HG03558 (cell line): ENCODE results near the gene LPO.

Experiments
- ATAC-seq: cut with Tn5 transposase; IDR thresholded peaks from one replicate; pipeline ENCODE4 v1.9.1; 2021; ENCODE audit warnings: moderate number of reproducible peaks; ENCODE audit not compliant: unreplicated experiment; ENCODE audit errors: extremely low read depth

The LPO gene

GRCh38 chr17:58238147-58238634 is at the start of gene LPO:
LPO (plus strand) TSS chr17:58238584; CDS start chr17:58242980, 4,396 bp downstream.
- no peak for ATAC-seq

DNA sequence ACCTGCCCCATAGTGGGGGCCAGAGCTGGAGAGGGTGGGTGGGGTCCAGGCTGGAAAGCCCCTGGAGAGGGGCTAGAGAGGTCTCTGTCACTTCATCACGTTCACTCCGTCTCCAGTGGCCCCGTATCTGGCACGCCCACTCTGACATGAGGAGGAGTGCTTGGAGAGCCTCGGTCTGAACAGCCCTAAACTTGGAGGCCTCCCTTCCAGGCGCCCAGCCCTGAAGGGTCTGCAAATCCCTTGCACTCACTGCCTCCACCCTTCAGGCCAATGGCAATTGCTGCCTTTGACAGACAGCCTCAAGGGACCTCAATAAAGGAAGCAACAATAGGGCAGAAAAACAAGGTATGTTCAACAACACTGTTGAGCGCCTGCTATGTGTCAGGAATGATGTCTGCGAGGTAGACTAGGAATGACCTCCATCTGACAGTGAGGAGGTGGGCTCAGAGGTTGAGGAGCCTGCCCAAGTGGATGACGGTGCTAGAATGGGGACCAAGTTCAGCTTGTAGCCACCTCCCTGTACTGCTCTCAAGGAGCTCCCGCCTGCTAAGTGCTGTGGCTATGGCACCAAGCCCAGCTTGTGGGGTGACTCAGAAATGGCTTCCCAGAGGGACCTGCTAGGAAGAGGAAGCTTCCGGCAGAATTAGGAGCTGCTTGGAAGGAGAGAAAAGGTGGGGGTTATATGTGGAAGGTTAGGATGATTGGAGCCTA is 48.8 kb upstream of the LPO start:
- ATAC-seq, result no peak

DNA sequence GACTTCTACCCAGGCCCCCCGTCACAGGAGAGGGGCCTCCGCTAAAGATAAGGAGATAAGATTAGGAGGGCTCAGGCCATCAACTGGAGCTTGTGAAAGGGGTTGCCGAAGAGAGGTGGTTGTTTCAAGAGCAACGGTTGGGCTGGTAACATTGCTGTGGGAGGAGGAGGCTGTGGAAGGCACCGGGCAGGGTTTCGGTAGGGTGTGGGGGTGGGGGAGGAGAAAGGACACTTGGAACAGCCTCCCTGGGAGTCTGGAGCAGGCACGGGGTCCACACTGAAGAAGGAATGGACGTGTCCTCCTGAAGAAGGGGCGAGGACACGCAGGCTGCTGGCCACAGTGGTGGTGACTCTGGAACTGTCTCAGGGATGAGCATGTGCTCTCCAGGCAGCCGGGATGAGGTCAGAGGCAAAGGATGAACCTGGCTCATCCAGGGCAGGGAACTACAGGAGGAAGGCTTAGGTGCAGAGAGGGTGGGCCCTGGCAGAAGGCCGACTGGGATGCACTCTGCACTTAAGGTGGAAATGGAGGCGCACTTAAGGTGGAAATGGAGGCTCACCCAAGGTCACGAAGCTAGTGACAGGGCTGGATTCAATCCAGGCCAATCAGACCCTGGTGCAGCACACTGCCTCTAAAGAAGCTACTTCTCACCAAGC is 47.0 kb upstream of the LPO start:
- ATAC-seq, result no peak

DNA sequence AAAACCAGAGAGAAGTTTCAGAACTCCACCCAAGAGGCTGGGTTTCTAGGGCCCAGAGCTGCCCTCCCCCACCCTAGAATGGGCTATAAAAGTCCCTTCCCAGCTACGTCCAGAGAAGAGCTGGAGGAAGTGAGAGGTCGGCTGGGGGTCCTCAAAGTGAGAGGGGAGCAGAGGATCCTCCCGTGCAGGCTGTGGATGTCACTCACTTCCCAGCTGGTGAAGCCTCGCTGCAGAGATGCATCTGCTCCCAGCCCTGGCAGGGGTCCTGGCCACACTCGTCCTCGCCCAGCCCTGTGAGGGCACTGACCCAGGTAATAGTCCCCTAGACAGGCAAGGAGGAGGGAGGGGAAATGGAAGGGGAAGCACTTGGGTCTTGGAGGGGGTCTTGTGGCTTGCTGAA is 45.8 kb upstream of the LPO start, which contains the start of gene EPX:
TSS of gene EPX (plus strand) at position 115 of the 400 bp plus-strand sequence. CDS start at position 236, 121 bp downstream.
- ATAC-seq, result no peak

DNA sequence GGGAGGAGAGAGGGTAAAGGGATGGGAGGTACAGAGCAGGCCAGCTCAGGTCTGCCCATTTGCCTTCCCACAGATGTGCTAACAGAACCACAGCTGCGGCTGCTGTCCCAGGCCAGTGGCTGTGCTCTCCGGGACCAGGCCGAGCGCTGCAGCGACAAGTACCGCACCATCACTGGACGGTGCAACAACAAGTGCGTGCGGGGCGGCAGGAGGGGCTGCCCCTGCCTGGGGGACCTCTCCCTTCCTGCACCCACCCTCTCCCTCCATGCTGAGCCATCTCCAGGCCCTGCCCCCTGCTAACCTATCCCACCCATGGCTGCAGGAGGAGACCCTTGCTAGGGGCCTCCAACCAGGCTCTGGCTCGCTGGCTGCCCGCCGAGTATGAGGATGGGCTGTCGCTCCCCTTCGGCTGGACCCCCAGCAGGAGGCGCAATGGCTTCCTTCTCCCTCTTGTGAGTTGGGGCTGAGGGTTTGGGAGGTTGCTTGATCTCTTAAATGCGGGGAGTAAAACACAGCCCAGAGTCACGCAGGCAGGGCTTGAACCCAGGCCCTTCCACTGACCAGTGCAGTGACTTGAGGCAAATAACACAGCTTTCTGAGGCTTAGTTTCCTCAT is 44.6 kb upstream of the LPO start:
- no peak for ATAC-seq

DNA sequence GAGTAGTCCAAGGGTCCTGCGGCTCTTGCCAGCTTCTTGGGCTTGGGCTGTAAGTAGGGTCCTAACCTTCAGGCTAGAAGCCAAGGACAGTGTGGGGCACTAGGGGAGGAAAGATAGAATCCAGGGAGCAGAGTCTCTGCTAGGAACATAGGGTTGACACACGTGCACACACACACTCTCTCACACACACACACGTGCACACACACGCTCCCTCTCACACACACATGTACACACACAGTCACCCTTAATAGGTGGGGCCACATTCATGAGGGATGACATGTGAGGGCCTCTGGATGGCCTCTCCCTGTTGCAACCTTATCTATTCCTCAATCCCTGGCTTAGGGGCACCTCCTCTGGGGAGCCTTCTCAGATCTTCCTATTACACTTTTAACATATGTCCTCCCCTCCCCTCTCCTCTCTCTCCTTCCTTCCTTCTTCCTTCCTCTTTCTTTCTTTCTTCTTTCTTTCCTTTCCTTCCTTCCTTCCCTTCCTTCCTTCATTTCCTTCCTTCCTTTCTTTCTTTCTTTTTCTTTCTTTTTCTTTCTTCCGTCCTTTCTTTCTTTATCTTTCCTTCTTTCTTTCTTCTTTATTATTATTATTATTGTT is 42.8 kb upstream of the LPO start:
- ATAC-seq, result no peak

DNA sequence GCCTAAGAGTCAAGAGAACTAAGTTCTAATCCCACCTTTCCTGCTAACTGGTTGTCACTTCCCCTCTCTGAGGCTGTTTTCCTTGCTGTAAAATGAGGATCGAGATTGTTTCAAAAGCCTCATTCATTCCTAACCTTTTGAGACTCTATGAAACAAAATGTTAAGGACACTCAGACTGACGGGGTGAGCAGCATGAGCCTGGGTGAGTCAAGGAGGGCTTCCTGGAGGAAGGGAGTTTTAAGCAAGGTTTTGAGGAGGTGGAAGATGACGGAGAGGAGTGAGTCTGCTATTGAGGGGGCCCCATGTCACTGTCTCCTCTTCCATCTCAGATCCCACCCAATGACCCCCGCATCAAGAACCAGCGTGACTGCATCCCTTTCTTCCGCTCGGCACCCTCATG is 41.8 kb upstream of the LPO start:
- no peak for ATAC-seq

- no peak for ATAC-seq
Observed at GRCh38 chr17:58200024-58200633, 38.3 kb upstream of the LPO start.

DNA sequence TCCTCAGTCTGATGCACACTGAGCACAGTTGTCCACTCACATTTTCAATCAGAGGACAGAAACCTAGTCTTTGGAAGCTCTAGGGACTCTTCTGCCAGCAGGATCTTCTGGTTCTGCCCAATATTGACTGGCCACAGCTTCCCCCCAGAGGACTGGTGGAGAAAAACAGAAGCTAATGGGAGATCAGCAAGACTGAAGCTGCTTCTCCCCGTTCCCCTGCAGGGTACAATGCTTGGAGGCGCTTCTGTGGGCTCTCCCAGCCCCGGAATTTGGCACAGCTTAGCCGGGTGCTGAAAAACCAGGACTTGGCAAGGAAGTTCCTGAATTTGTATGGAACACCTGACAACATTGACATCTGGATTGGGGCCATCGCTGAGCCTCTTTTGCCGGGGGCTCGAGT is 35.5 kb upstream of the LPO start:
- ATAC-seq, result no peak

DNA sequence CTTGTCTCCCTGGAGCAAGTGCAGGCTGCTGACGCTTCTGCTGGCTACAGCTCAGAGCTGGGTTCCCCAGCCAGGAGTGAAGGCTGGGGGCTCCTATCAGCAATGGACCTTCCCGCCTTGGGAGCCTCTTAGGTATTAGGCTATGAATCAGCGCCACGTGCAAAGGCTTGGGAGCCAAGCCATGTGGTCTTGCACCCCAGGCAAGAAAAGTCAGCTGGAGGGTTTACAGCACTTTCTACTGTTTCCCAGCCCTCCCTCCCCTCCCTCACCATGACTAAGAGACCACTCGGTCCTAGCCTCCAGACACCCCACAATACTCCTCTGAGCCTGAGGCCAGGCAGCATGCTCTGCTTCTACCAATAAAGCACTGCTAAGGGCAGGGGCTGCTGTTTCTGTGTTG is 33.6 kb upstream of the LPO start:
- ATAC-seq, result no peak

GRCh38 chr17:58205936-58206335 is 32.4 kb upstream of the LPO start:
- no peak for ATAC-seq

DNA sequence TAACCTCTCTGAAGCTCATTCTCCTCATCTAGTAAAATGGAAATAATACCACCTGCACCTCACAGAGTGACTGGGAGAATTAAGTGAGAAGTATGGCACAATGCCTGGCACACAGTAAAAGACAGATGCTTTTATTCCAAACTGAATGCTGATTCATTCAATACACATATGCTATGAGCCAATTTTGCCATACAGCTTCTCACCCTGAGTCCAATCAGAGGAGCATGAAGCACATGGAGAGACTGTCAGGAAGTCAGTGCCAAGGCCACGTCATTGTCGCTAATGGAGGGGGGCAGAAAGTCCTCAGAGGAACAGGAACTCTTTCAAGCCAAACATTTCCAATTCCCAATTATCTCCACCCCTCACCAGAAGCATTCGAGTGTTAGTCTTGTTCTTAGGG is 30.9 kb upstream of the LPO start:
- no peak for ATAC-seq

DNA sequence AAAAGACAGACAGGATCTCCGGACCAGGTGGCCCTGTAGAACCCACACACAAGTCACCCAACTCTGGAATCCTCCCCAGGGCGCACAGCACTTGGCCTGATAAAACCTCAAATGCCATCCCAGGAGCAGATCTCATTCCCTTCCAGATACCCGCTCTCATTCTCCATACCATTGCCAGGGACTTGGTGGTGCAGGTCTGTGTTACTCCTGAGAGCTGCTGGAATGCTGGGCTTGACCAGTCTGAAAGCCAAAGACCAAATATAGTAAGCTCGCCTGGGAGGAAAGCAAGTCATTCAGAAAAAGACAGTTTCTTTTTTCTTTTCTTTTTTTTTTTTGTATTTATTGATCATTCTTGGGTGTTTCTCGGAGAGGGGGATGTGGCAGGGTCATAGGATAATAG is 30.0 kb upstream of the LPO start:
- no peak for ATAC-seq

- no peak for ATAC-seq
Observed at GRCh38 chr17:58210922-58211321, 27.5 kb upstream of the LPO start.

DNA sequence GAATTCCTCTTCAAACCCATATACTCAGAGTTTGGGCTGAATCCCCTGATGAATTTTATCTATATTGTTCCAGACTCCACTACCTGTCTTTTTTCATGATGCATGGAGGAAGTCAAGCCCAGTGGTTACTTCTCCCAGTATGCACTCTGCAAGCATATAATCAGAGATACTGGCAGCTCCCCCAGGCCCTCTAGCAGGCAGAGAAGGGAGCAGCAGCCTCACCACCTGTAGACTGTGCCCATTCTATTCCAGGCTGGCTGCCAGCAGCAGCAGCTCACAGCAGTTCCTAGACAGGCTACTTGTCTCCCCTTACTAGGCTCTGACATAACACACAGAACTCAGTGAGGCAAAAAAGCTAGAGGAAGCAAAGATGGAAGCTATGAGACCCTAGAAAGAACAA is 22.7 kb upstream of the LPO start:
- ATAC-seq, result no peak

DNA sequence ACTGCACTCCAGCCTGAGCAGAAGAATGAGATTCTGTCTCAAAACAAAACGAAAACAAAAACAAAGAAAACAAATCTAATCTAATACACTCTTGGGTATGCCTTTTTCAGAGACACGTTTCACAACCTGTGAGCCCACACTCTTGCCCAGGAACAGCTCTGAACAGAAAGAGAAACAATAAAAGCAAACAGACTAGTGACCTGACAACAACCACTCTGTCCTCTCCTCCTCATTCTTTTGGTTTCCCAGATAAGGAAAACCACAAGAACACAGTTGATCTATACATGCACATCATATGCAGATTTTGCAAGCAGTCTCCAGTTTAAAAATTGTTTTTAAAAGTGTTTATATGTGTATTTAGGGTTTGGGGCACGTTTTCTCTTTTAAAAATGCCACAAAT is 20.6 kb upstream of the LPO start:
- ATAC-seq, result no peak

DNA sequence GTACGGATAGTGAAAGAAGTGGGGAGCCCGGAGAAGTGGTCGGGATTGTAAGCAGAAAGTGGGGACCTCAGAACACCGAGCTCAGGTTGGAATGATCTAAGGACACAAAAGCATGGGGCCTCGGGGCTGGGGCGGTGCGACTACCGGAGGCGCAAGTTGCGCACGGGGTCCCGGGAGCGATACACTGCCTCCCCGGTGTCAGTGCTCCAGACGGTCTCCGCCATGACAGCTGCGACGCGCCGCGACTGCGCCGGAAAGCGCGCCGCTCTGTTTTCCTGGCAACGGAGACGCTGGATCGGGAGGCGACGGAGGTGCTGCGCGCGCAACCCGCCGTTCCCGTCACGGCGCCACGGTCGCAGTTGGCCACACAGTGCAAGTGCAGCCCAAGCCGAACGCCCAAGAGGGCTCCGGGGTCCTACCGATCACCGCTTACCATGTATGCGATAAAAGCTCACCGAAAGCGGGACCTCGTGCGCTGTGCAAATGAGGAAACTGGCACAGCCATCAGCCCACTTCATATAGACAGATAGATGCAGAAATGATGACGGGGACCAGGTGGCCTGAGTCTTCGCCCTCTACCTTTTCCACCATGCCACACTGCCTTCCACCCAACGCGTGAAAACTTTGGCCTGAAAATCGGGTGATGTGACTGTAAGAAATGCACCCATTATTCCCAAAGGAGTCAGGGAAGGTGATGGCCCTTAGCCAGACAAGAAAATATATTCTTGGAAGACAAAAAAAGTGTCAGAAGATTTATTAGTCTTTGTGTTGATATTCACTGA is 19.2 kb upstream of the LPO start, which contains the start of gene MKS1:
TSS of gene MKS1 (minus strand) at position 249 of the 782 bp plus-strand sequence. CDS start at position 224, 25 bp downstream.
- peak; percentile 81 for ATAC-seq

DNA sequence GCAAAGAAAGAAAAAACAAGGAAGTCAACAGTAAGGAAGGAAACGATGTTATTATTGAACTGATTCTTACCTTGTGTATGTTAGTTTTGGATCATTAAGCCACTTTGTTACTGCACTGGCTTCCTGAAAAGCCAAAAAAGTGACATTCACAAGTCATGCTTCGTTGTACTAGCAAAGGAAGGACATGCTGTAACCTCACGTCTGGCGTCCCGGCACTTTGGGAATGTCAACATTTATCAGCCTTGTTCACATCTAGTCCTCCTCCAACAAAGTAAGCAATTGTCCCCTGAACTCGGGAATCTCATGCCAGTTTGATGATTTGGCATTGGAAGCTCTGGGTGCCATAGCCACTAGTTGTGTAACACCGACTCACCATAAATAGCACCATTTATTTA is 18.6 kb upstream of the LPO start:
- no peak for ATAC-seq

GRCh38 chr17:58224315-58224714 is 14.1 kb upstream of the LPO start:
- no peak for ATAC-seq

- no peak for ATAC-seq
Observed at GRCh38 chr17:58227733-58228132, 10.7 kb upstream of the LPO start.
